ENCODE data around the gene SMARCA5. TPM values are rescaled to one million over a fixed set of nuclear protein-coding genes. Genes with fewer than 3 reads are reported as not detected.

Gene SMARCA5
- total RNA-seq, 1 experiment from 2014 or later = 37.4 TPM

DNA sequence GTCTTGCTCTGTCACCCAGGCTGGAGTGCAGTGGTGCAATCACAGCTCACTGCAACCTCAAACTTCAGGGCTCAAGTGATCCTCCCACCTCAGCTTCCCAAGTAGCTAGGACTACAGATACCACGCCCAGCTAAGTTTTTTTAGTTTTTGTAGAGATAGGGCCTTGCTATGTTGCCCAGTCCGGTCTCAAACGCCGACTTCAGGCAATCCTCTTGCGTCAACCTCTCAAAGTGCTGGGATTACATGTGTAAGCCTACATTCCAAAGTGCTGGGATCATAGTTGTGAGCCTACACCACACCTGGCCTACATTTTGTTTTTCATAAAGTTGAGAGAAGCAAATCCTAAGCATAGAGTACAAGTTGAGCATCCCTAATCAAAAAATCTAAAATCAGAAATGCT lies 42.2 kb downstream of the SMARCA5 start:
- H3K4me3 Mint-ChIP-seq (ENCODE audit: low read depth, unreplicated experiment) = no peak overlapping the region
- no TSS peak for BruUV-seq (replicated peaks)
- no peak for TF ChIP-seq CTCF (IDR thresholded peaks at IDR 0.05; ENCODE audit: unreplicated experiment)
- no peak for DNase-seq
- CTCF ChIA-PET = no interaction called here
- no peaks in the 10 kb centered on the region for H3K4me1 Mint-ChIP-seq (ENCODE audit: low read depth, unreplicated experiment)
- H3K27me3 Mint-ChIP-seq (ENCODE audit: unreplicated experiment) = no peaks in the 10 kb centered on the region
- H3K36me3 Mint-ChIP-seq (ENCODE audit: insufficient read depth, unreplicated experiment) = peaks cover 9% of the 10 kb centered on the region
- no peaks in the 10 kb centered on the region for H3K9me3 Mint-ChIP-seq (ENCODE audit: low read depth, unreplicated experiment)
- intact Hi-C loops (cut with micrococcal nuclease; ENCODE audit: unreplicated experiment) = loop anchor here (5.0 kb wide), 2 partner anchors 352 to 737 kb away; partner anchors contain the start of gene GYPE
- no peak overlapping the region for H3K27ac Mint-ChIP-seq (ENCODE audit: unreplicated experiment)

- intact Hi-C loops (cut with micrococcal nuclease; ENCODE audit: unreplicated experiment) = loop anchor here (5.0 kb wide), 2 partner anchors 349 to 734 kb away; partner anchors contain the start of gene GYPE
- DNase-seq = no peak
- no peaks in the 10 kb centered on the region for H3K9me3 Mint-ChIP-seq (ENCODE audit: low read depth, unreplicated experiment)
- H3K27me3 Mint-ChIP-seq (ENCODE audit: unreplicated experiment) = peaks cover 8% of the 10 kb centered on the region
- no peak for TF ChIP-seq CTCF (IDR thresholded peaks at IDR 0.05; ENCODE audit: unreplicated experiment)
- no peaks in the 10 kb centered on the region for H3K4me1 Mint-ChIP-seq (ENCODE audit: low read depth, unreplicated experiment)
- no peak overlapping the region for H3K4me3 Mint-ChIP-seq (ENCODE audit: low read depth, unreplicated experiment)
- BruUV-seq (replicated peaks) = no TSS peak
- no peak overlapping the region for H3K27ac Mint-ChIP-seq (ENCODE audit: unreplicated experiment)
- CTCF ChIA-PET = interaction anchor here (0.7 to 2.0 kb wide), 3 partner anchors 23 to 422 kb away, joined by 3 to 5 read pairs (median 4); no protein-coding TSS in a partner anchor
- peaks cover 9% of the 10 kb centered on the region for H3K36me3 Mint-ChIP-seq (ENCODE audit: insufficient read depth, unreplicated experiment)
Measured at GRCh38 chr4:143558286-143558685, 44.8 kb downstream of the SMARCA5 start.

- peak; percentile 69 for DNase-seq
- H3K4me1 Mint-ChIP-seq (ENCODE audit: low read depth, unreplicated experiment) = no peaks in the 10 kb centered on the region
- H3K4me3 Mint-ChIP-seq (ENCODE audit: low read depth, unreplicated experiment) = peak overlapping the region; percentile 73
- H3K9me3 Mint-ChIP-seq (ENCODE audit: low read depth, unreplicated experiment) = no peaks in the 10 kb centered on the region
- CTCF ChIA-PET = interaction anchor here (0.7 to 2.0 kb wide), 4 partner anchors 15 to 421 kb away, joined by 3 to 5 read pairs (median 4); no protein-coding TSS in a partner anchor
- no TSS peak for BruUV-seq (replicated peaks)
- H3K36me3 Mint-ChIP-seq (ENCODE audit: insufficient read depth, unreplicated experiment) = peaks cover 9% of the 10 kb centered on the region
- no peak for TF ChIP-seq CTCF (IDR thresholded peaks at IDR 0.05; ENCODE audit: unreplicated experiment)
- peaks cover 8% of the 10 kb centered on the region for H3K27me3 Mint-ChIP-seq (ENCODE audit: unreplicated experiment)
- no peak overlapping the region for H3K27ac Mint-ChIP-seq (ENCODE audit: unreplicated experiment)
- intact Hi-C loops (cut with micrococcal nuclease; ENCODE audit: unreplicated experiment) = loop anchor here (5.0 kb wide), 2 partner anchors 348 to 733 kb away; partner anchors contain the start of gene GYPE
Measured at GRCh38 chr4:143558823-143559756, 45.6 kb downstream of the SMARCA5 start.

GRCh38 chr4:143559757-143560147 lies 46.2 kb downstream of the SMARCA5 start:
- CTCF ChIA-PET = interaction anchor here (1.2 to 2.0 kb wide), 2 partner anchors 16 to 421 kb away, joined by 4 to 5 read pairs; no protein-coding TSS in a partner anchor
- H3K9me3 Mint-ChIP-seq (ENCODE audit: low read depth, unreplicated experiment) = no peaks in the 10 kb centered on the region
- H3K36me3 Mint-ChIP-seq (ENCODE audit: insufficient read depth, unreplicated experiment) = peaks cover 9% of the 10 kb centered on the region
- TF ChIP-seq CTCF (IDR thresholded peaks at IDR 0.05; ENCODE audit: unreplicated experiment) = no peak
- peak overlapping the region; percentile 73 for H3K4me3 Mint-ChIP-seq (ENCODE audit: low read depth, unreplicated experiment)
- no peaks in the 10 kb centered on the region for H3K4me1 Mint-ChIP-seq (ENCODE audit: low read depth, unreplicated experiment)
- intact Hi-C loops (cut with micrococcal nuclease; ENCODE audit: unreplicated experiment) = loop anchor here (5.0 kb wide), 2 partner anchors 348 to 733 kb away; partner anchors contain the start of gene GYPE
- peaks cover 8% of the 10 kb centered on the region for H3K27me3 Mint-ChIP-seq (ENCODE audit: unreplicated experiment)
- BruUV-seq (replicated peaks) = no TSS peak
- no peak for DNase-seq
- H3K27ac Mint-ChIP-seq (ENCODE audit: unreplicated experiment) = no peak overlapping the region
